Measurements from ENCODE around the gene NDUFA7.
"Not testable (repeated sequence)": the region's sequence is repeated elsewhere in the genome, so short reads cannot be mapped to it uniquely, and the experiment has no call there.

NDUFA7 gene

DNA sequence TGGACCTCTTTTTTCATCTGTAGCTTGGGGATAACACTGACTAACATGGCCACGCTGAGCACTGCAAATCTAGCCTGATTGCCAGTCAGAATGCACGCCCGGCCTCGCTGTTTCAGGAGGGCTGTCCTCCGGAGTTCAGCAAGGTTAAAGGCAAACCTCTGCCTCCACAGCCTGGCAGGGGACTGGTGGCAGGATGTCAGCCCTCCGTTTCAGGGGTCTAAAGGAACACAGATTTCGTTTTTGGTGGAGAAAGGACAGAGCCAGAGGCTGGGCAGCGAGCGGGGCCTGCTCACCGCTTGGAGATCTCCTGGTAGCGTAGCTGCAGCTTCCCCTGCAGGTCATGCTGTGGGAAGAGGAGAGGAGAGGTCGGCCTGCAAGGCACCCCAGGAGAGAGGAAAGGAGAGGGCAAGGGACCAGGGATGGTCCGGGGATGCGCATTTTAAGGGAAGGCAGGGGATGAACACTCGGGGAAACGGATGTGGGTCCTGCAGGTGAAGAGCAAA, 560 bp downstream of the NDUFA7 start:
- Histone ChIP-seq H3K27ac (peak overlapping the region; percentile 95), H3K9ac (peak overlapping the region; percentile 98), H3K4me2 (peak overlapping the region; percentile 91), H3K9me3 (no peaks in the 10 kb centered on the region), H3K4me3 (peak overlapping the region; percentile 83), H3K27me3 (no peaks in the 10 kb centered on the region), H4K20me1 (peaks cover 34% of the 10 kb centered on the region), H3K4me1 (peaks cover 73% of the 10 kb centered on the region), H3K36me3 (peaks cover 43% of the 10 kb centered on the region)
- no peak for TF ChIP-seq Cebpa-rat (IDR thresholded peaks at IDR 0.05)

DNA sequence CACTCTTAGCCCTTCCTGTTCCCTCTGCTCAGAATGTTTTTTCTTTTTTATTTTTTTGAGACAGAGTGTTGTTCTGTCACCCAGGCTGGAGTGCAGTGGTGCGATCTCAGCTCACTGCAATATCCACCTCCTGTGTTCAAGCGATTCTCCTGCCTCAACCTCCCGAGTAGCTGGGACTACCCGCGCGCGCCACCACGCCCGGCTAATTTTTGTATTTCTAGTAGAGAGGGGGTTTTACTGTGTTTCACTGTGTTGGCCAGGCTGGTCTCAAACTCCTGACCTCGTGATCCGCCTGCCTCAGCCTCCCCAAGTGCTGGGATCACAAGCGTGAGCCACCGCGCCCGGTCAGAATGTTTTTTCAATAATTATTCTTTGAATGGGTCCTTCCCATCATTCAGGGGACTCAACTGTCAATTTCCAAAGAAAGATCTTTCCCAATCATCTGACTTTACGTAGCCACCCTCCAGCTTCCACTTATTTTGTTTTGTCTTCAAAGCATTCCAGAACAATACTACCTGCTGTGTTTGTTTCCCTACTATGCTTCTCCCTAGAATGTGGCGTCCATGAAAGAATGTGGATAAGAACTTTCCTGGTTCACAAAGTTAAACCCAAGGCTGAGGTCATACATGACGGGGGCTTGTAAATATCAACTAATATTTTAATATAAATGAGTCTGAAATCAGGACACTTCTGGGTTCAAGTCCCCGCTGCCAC, 1.2 kb downstream of the NDUFA7 start:
- H3K36me3 ChIP-seq = peaks cover 47% of the 10 kb centered on the region
- H4K20me1 ChIP-seq = peaks cover 34% of the 10 kb centered on the region

DNA sequence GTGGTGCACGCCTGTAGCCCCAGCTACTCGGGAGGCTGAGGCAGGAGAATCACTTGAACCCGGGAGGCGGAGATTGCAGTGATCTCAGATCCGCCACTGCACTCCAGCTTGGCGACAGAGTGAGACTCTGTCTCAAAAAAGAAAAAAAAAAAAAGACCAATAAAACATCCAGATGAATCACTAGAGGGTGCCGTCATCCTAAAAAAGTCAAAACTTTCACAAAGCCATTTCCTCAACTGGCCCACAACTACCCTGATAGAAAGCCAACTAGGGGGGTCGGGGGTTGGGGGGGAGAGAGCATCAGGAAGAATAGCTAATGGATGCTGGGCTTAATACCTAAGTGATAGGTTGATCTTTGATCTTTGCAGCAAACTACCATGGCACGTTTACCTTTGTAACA, 2.3 kb downstream of the NDUFA7 start:
- H3K4me2 ChIP-seq = peak overlapping the region; percentile 91
- not testable (repeated sequence) for H3K27me3 ChIP-seq, H3K9me3 ChIP-seq, H3K4me3 ChIP-seq, H3K9ac ChIP-seq, H3K27ac ChIP-seq
- peaks cover 61% of the 10 kb centered on the region for H3K4me1 ChIP-seq
- H3K36me3 ChIP-seq = peaks cover 47% of the 10 kb centered on the region
- peaks cover 23% of the 10 kb centered on the region for H4K20me1 ChIP-seq

More for the DNA sequence above, 1.2 kb downstream of the NDUFA7 start:
- TF ChIP-seq Cebpa-rat (IDR thresholded peaks at IDR 0.05) = no peak
- peak overlapping the region; percentile 83 for H3K4me3 ChIP-seq
- H3K27ac ChIP-seq = peak overlapping the region; percentile 95
- H3K27me3 ChIP-seq = no peaks in the 10 kb centered on the region
- H3K9me3 ChIP-seq = no peaks in the 10 kb centered on the region
- peaks cover 73% of the 10 kb centered on the region for H3K4me1 ChIP-seq
- H3K9ac ChIP-seq = peak overlapping the region; percentile 98
- peak overlapping the region; percentile 91 for H3K4me2 ChIP-seq

DNA sequence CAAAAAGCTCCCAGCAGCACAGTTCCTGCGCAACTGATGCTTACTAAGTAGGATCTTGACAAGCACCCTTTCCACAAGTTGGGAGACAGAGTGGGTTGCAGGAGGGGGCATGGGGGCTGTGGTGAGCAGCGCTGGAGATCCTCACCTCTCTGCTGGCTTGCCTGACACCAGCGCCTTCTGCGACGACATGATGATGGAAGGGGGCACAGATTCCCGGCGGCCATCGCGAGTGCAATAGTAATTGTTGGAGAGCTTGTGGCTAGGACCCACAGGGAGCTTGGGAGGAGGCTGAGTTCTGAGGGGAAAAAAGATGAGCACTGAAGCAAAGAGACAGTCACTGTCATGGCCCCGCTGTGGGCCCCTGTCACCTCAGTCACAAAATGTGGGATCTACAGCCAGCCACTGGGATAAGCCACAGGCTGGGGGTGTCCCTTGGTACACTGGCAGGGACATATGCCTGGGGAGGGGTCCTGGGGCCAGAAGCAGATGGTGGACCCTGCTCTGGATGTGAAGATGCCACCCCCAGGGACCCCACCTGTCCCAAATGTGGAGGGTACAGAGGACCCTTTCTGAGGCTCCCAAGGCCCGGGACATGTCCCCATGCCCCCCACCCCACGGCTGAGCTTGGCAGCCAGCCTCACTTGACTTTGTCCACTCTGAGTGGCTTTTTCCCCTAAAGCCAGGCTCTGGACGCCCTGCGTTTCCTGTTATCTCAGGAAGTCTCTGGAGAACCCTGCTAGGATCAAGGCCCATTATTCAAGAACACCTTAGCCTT, 4.6 kb downstream of the NDUFA7 start:
- H3K27ac ChIP-seq = peak overlapping the region; percentile 76
- peaks cover 46% of the 10 kb centered on the region for H3K4me1 ChIP-seq
- H3K36me3 ChIP-seq = peaks cover 52% of the 10 kb centered on the region
- TF ChIP-seq Cebpa-rat (IDR thresholded peaks at IDR 0.05) = no peak
- H3K4me3 ChIP-seq = no peak overlapping the region
- no peaks in the 10 kb centered on the region for H3K9me3 ChIP-seq
- H3K4me2 ChIP-seq = peak overlapping the region; percentile 65
- no peaks in the 10 kb centered on the region for H3K27me3 ChIP-seq
- H3K9ac ChIP-seq = peak overlapping the region; percentile 56
- H4K20me1 ChIP-seq = peaks cover under 1% of the 10 kb centered on the region; the same call in 1 of the 2 replicates

DNA sequence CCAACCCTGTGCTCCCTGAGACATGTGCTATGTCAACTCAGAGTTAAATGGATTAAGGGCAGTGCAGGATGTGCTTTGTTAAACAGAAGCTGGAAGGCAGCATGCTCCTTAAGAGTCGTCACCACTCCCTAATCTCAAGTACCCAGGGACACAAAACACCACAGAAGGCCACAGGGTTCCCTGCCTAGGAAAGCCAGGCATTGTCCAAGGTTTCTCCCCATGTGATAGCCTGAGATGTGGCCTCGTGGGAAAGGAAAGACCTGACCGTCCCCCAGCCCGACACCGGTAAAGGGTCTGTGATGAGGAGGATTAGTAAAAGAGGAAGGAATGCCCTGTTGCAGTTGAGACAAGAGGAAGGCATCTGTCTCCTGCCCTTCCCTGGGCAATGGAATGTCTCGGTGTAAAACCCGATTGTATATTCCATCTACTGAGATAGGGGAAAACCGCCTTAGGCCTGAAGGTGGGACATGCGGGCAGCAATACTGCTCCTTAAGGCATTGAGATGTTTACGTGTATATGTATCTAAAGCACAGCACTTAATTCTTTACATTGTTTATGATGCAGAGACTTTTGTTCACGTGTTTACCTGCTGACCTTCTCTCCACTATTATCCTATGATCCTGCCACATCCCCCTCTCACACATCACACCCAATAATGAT, 6.1 kb downstream of the NDUFA7 start:
- H3K4me1 ChIP-seq = peaks cover 40% of the 10 kb centered on the region
- not testable (repeated sequence) for H3K27ac ChIP-seq, H4K20me1 ChIP-seq, H3K4me3 ChIP-seq, H3K9me3 ChIP-seq, H3K4me2 ChIP-seq, H3K27me3 ChIP-seq
- H3K36me3 ChIP-seq = peaks cover 66% of the 10 kb centered on the region
- peak overlapping the region; percentile 15; the same call in 1 of the 2 replicates for H3K9ac ChIP-seq

DNA sequence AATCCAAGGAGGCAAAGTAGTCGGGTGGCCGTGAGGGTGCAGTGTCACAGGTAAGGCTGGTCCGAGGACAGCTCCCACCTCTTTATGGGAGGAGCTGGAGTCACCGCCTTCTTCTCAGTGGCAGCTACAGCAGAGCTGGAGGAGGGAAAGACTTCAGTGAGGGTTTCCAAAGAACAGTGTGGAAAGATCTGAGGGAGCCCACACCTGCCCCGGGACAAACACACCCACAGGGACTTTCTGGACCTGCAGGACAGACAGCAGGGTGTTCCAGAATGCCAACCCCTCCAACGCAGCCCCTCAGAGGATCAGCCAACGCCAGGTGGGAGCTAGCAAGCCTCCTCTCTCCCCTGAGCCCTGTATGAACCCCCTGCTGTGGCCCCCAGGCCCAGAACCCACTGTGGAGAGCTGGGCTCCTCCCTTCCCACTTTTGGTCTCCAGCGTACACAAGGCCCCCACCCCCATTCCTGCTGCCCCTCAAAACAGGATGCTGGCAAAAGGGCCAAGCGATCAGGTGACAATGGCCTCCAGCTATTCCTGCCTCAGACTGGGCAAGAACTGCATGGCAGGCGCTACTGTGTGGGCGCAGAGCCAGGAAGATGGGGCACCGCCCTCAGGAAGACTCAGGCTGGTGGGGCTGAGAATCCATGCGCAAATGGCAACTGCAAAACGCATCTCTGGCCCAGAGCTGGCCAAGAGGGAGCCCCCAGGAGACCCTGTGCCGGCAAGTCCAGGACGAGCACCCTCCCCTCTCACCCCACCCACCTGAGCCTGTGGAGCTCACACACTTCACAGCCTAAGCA, 9.5 kb downstream of the NDUFA7 start:
- Histone ChIP-seq H3K27ac (peak overlapping the region; percentile 49; the same call in 1 of the 2 replicates), H3K27me3 (no peaks in the 10 kb centered on the region), H3K36me3 (peaks cover 76% of the 10 kb centered on the region), H3K4me2 (no peak overlapping the region), H3K4me3 (no peak overlapping the region), H3K9ac (no peak overlapping the region), H3K9me3 (no peaks in the 10 kb centered on the region), H3K4me1 (peaks cover 26% of the 10 kb centered on the region), H4K20me1 (peaks cover 6% of the 10 kb centered on the region; the same call in 1 of the 2 replicates)
- TF ChIP-seq Cebpa-rat (IDR thresholded peaks at IDR 0.05) = no peak

DNA sequence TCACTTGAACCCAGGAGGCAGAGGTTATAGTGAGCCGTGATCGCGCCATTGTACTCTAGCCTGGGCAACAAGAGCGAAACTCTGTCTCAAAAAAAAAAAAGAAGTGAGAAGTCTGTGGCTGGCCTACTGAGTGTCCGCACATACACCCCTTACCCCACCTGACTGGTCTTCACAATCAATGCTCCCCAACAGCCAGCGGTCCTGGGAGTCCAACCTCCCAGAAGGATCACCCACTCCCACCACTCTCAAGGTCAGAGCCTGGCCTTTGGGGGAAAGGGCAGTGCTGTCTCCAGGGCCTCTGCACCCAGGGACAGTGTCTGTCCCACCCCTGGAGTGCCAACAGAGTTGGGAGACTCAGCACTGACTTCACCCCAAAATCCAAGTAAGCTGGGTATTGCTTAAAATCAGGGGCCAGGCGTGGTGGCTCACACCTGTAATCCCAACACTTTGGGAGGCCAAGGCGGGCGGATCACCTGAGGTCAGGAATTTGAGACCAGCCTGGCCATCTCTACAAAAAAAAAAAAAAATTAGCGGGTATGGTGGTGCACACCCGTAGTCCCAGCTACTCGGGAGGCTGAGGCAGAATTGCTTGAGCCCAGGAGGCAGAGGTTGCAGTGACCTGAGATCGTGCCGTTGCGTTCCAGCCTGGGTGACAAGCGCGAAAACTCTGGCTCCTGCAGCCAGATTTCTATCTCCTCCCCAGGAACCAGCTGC, 10.7 kb downstream of the NDUFA7 start:
- no peak overlapping the region for H3K9ac ChIP-seq
- H3K27me3 ChIP-seq = no peaks in the 10 kb centered on the region
- H3K4me1 ChIP-seq = peaks cover 32% of the 10 kb centered on the region
- no peak for TF ChIP-seq Cebpa-rat (IDR thresholded peaks at IDR 0.05)
- no peak overlapping the region for H3K4me3 ChIP-seq
- no peaks in the 10 kb centered on the region for H3K9me3 ChIP-seq
- no peak overlapping the region for H3K4me2 ChIP-seq
- H3K36me3 ChIP-seq = peaks cover 75% of the 10 kb centered on the region
- no peak overlapping the region for H3K27ac ChIP-seq
- H4K20me1 ChIP-seq = peaks cover 17% of the 10 kb centered on the region; the same call in 1 of the 2 replicates

DNA sequence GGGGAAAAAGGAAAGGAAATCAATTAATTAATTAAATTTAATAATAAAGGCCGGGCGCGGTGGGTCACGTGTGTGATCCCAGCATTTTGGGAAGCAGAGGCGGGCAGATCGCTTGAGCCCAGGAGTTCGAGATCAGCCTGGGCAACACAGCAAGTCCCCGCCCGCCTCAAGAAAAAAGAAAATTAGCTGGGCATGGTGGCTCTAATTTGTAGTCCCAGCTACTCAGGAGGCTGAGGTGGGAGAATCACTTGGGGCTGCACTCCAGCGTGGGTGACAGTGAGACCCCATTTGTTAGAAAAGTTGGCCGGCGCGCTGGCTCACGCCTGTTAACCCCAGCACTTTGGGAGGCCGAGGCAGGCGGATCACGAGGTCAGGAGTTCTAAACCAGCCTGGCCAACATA, 12.3 kb downstream of the NDUFA7 start:
- Histone ChIP-seq H3K27ac (no peak overlapping the region), H3K9me3 (no peaks in the 10 kb centered on the region), H4K20me1 (peaks cover 33% of the 10 kb centered on the region), H3K4me3 (peak overlapping the region; percentile 82), H3K9ac (peak overlapping the region; percentile 93), H3K27me3 (no peaks in the 10 kb centered on the region), H3K4me1 (peaks cover 49% of the 10 kb centered on the region), H3K4me2 (peak overlapping the region; percentile 93), H3K36me3 (peaks cover 75% of the 10 kb centered on the region)
- no peak for TF ChIP-seq Cebpa-rat (IDR thresholded peaks at IDR 0.05)
